T-helper 9 cell (primary cell): ENCODE measurements around the gene RASSF4.

Experiments
- DNase-seq: peaks from one replicate; pipeline ENCODE4 v3.0.0-alpha.2; 2020

The RASSF4 gene

DNA sequence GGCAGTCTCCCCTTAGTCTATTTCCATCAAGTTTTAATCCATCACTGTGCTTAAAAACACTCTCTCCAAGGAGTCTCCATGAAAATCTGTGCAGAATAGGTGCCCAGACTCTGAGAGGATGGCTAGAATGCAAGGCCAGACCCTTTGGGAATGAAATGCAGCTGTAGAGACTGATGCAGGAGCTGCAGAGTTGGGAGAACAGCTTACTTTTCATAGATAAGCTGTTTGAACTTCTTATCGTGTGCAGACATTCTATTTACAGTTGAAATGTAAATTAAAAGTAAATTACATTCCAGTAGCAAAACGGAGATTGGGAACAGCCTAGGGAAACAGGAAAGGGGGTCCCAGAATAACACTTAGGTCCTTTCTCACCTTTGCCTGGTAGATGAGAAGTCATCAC lies 56.0 kb downstream of the RASSF4 start:
- DNase-seq: no peak

DNA sequence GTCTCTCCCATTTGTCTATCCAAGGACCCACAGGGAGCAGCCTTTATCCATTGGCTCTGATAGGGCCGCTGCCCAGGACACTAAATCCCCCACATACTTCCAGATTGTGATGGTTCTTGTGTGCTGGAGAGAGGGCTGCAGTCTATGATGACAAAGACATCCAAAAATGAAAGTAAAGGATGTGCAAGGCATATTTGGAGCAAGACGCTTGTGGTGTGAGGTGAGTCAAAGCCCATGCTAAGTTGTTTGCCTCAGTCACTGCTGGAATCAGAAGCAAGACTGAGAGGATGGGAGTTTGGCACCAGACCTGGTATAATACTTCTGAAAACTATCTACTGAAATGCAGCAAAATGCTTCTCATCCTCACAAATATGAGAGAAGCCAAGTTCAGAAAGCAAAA lies 63.8 kb downstream of the RASSF4 start:
- no peak for DNase-seq

GRCh38 chr10:45034301-45034700 lies 74.7 kb downstream of the RASSF4 start:
- no peak for DNase-seq

- no peak for DNase-seq
Measured at GRCh38 chr10:45035673-45036072, 76.1 kb downstream of the RASSF4 start.

DNA sequence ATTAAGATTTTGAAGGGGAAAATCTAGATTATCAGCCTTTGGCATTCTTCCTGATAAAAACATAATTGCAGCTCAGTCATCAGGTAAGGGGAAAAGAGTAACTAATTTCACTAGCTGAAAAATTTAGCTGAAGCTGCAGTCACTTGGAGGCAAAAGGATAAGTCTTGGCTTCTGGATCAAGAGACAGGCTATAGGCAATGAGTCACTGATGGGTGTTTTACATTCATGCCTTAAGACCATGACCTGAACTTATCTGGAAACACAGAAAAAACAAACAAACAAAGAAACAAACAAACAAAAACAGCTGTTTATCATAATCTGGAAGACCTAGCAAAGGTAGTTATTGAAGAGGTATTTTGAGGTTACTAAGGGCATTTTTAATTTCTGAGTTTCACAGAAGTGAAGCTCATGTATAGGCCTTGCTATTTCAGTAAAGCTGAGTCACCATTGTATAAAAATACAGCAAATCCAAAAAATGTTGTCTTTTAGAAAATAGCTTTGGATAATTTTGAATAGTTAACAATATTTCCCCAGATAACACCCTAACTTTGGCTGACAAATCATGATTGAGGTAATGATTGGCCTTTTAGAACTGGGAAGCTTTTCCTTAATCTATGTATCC lies 81.4 kb downstream of the RASSF4 start:
- DNase-seq: no peak

- DNase-seq: no peak
Measured at GRCh38 chr10:45044290-45044689, 84.7 kb downstream of the RASSF4 start.
